Uterus (tissue), 4 donors: ENCODE measurements around the gene CD46. TPM values are rescaled to one million over a fixed set of nuclear protein-coding genes. Genes with fewer than 3 reads are reported as not detected.
"Not testable (repeated sequence)": the region's sequence is repeated elsewhere in the genome, so short reads cannot be mapped to it uniquely, and the experiment has no call there.

Source experiments
- DNase-seq, 2 donors: peaks; one replicate each; pipeline ENCODE4 v3.0.0-alpha.2; 2019 to 2020
- H3K27ac ChIP-seq, 2 donors: fragments of 200-600 bp; sonication (generic); 1 replicate in 1 of 2; 2 replicates in 1 of 2; pipeline ENCODE4 v1.5.1; 2016 to 2018
- H3K27me3 ChIP-seq, 2 donors: fragments of 200-600 bp; sonication (generic); one replicate each; pipeline ENCODE4 v1.5.1; 2018 to 2019; ENCODE audit warnings: control low read depth in 1 of 2
- H3K36me3 ChIP-seq, 2 donors: fragments of 200-600 bp; sonication (generic); one replicate each; pipeline ENCODE4 v1.5.1; 2019; ENCODE audit warnings: control low read depth in 1 of 2
- H3K4me1 ChIP-seq, 2 donors: fragments of 200-600 bp; sonication (generic); one replicate each; pipeline ENCODE4 v1.5.1; 2018 to 2019; ENCODE audit warnings: control low read depth in 1 of 2
- H3K4me3 ChIP-seq, 2 donors: fragments of 200-600 bp; sonication (generic); 1 replicate in 1 of 2; 2 replicates in 1 of 2; pipeline ENCODE4 v1.5.1; 2018 to 2019; ENCODE audit warnings: mild to moderate bottlenecking in 1 of 2
- H3K9me3 ChIP-seq, 2 donors: fragments of 200-600 bp; sonication (generic); one replicate each; pipeline ENCODE4 v1.5.1; 2019; ENCODE audit warnings: control low read depth in 1 of 2
- CTCF ChIP-seq, 4 experiments: fragments of 200-600 bp in 2 of 4; fragments of 450-650 bp in 2 of 4; sonication (generic) in 2 of 4; IDR thresholded peaks; one replicate each; pipeline ENCODE4 v1.5.1; 2016 to 2019; ENCODE audit warnings: antibody characterized with exemption in 4 of 4, mild to moderate bottlenecking in 2 of 4, moderate library complexity in 1 of 4
- POLR2A ChIP-seq, 2 donors: fragments of 450-650 bp; IDR thresholded peaks; one replicate each; pipeline ENCODE4 v1.6.1; 2016; ENCODE audit warnings: antibody characterized with exemption in 2 of 2, mild to moderate bottlenecking in 1 of 2, moderate library complexity in 1 of 2
- intact Hi-C: fragments of 100-400 bp; cut with DNase I; formaldehyde crosslinking; loops from one replicate; pipeline ENCODE4 v1.15.1; 2023; ENCODE audit warnings: low total_unique reads
- total RNA-seq, 4 donors: library from RNA; depleted of rRNA in 3 of 4; stranded (reverse); fragments of >200 nt in 3 of 4; gene quantifications; one replicate each; pipeline versions ENCODE4 v1.1.0 to v1.2.4, GENCODE V29; 2014 to 2023
- donor health status: DM: yes; HTN: yes; CAD: no.

The CD46 gene
- total RNA-seq, 4 donors from 2014 or later: 118 to 195 (median 174) TPM

GRCh38 chr1:207763091-207763490 is 11.2 kb downstream of the CD46 start:
- Histone ChIP-seq H3K9me3 (no peaks in the 10 kb centered on the region), H3K27me3 (no peaks in the 10 kb centered on the region), H3K4me1 (no peaks in the 10 kb centered on the region), H3K27ac (no peak overlapping the region), H3K4me3 (no peak overlapping the region), H3K36me3 (no peaks in the 10 kb centered on the region)
- intact Hi-C loops: no loop called here
- no peak for DNase-seq
- no peak for TF ChIP-seq POLR2A (IDR thresholded peaks at IDR 0.05)
- TF ChIP-seq CTCF (IDR thresholded peaks at IDR 0.05): no peak

- H3K27me3 ChIP-seq: no peaks in the 10 kb centered on the region
- intact Hi-C loops: no loop called here
- no peaks in the 10 kb centered on the region for H3K9me3 ChIP-seq
- TF ChIP-seq CTCF (IDR thresholded peaks at IDR 0.05) (no peak), POLR2A (IDR thresholded peaks at IDR 0.05) (no peak)
- H3K4me1 ChIP-seq: no peaks in the 10 kb centered on the region
- H3K36me3 ChIP-seq: no peaks in the 10 kb centered on the region
- no peak for DNase-seq
- H3K27ac ChIP-seq: no peak overlapping the region
- no peak overlapping the region for H3K4me3 ChIP-seq
Measured at GRCh38 chr1:207763972-207764371, 12.1 kb downstream of the CD46 start.

GRCh38 chr1:207766569-207766968 is 14.7 kb downstream of the CD46 start:
- Histone ChIP-seq H3K27ac (no peak overlapping the region), H3K36me3 (no peaks in the 10 kb centered on the region), H3K27me3 (no peaks in the 10 kb centered on the region), H3K4me1 (no peaks in the 10 kb centered on the region), H3K9me3 (no peaks in the 10 kb centered on the region), H3K4me3 (no peak overlapping the region)
- intact Hi-C loops: no loop called here
- no peak for DNase-seq
- TF ChIP-seq CTCF (IDR thresholded peaks at IDR 0.05) (no peak), POLR2A (IDR thresholded peaks at IDR 0.05) (no peak)

- H3K4me1 ChIP-seq, H3K27me3 ChIP-seq, H3K4me3 ChIP-seq, H3K9me3 ChIP-seq, intact Hi-C loops, H3K27ac ChIP-seq, H3K36me3 ChIP-seq, DNase-seq: not testable (repeated sequence)
Measured at GRCh38 chr1:207770514-207770913, 18.7 kb downstream of the CD46 start.

- H3K27me3 ChIP-seq, H3K4me1 ChIP-seq, H3K27ac ChIP-seq, intact Hi-C loops, H3K9me3 ChIP-seq, DNase-seq, H3K36me3 ChIP-seq, H3K4me3 ChIP-seq: not testable (repeated sequence)
Measured at GRCh38 chr1:207776045-207776444, 24.2 kb downstream of the CD46 start.

GRCh38 chr1:207777412-207777811 is 25.6 kb downstream of the CD46 start:
- H3K4me3 ChIP-seq, intact Hi-C loops, H3K27ac ChIP-seq, DNase-seq, H3K4me1 ChIP-seq, H3K27me3 ChIP-seq, H3K9me3 ChIP-seq, H3K36me3 ChIP-seq: not testable (repeated sequence)

- intact Hi-C loops: no loop called here
- Histone ChIP-seq H3K27ac (no peak overlapping the region), H3K27me3 (no peaks in the 10 kb centered on the region), H3K9me3 (no peaks in the 10 kb centered on the region), H3K4me3 (no peak overlapping the region), H3K36me3 (no peaks in the 10 kb centered on the region), H3K4me1 (no peaks in the 10 kb centered on the region)
- DNase-seq: no peak
- TF ChIP-seq CTCF (IDR thresholded peaks at IDR 0.05) (no peak), POLR2A (IDR thresholded peaks at IDR 0.05) (no peak)
Measured at GRCh38 chr1:207779008-207779407, 27.2 kb downstream of the CD46 start.
